ENCODE results near the gene MYH14. TPM values are rescaled to one million over a fixed set of nuclear protein-coding genes. Genes with fewer than 3 reads are reported as not detected.

MYH14 gene
- total and polyA plus RNA-seq, 9 of the 15 experiments (the other 6 are each of a cell fraction or from before 2014, with no cell fraction given) = 0.04 to 0.86 (median 0.19) TPM; not detected in 2

DNA sequence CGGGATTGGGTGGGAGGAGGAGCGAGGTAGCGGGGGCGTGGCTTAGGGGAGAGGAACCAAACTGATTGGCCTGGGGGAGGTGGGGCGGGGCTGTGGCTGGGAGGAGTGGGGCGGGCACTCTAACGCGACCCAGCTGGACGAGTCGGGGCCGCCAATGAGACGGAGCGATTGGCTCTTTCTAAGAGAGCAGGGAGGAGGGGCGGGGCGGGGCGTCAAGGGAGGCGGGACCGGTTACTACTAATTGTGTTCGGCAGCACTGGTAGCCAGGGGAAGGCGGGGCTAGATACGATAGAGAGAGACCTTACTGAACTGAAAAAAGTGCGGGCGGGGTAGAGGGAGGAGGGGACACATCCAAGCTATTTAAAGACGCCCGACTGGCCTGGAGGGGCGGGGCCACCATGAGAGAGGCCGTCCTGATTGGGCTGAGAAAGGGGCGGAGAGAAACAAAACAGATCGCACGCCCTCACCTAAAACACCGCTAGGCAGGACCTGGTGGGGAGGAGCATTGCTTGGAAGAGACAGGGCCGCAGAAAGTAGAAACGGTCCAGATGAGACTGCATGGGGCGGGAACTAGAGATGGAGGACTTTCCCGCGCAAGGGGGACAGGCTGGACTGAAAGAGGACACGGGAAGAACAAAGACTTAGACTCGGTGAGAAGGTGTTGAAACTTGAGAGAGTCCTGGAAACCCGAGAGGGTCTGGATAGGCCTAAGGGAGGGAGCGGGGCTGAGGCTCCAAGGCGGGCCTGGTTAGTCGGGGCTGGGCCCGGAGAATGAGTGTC is 125.9 kb downstream of the MYH14 start, which contains the start of gene KCNC3 (continued):
- TF ChIP-seq, protein P1, sequence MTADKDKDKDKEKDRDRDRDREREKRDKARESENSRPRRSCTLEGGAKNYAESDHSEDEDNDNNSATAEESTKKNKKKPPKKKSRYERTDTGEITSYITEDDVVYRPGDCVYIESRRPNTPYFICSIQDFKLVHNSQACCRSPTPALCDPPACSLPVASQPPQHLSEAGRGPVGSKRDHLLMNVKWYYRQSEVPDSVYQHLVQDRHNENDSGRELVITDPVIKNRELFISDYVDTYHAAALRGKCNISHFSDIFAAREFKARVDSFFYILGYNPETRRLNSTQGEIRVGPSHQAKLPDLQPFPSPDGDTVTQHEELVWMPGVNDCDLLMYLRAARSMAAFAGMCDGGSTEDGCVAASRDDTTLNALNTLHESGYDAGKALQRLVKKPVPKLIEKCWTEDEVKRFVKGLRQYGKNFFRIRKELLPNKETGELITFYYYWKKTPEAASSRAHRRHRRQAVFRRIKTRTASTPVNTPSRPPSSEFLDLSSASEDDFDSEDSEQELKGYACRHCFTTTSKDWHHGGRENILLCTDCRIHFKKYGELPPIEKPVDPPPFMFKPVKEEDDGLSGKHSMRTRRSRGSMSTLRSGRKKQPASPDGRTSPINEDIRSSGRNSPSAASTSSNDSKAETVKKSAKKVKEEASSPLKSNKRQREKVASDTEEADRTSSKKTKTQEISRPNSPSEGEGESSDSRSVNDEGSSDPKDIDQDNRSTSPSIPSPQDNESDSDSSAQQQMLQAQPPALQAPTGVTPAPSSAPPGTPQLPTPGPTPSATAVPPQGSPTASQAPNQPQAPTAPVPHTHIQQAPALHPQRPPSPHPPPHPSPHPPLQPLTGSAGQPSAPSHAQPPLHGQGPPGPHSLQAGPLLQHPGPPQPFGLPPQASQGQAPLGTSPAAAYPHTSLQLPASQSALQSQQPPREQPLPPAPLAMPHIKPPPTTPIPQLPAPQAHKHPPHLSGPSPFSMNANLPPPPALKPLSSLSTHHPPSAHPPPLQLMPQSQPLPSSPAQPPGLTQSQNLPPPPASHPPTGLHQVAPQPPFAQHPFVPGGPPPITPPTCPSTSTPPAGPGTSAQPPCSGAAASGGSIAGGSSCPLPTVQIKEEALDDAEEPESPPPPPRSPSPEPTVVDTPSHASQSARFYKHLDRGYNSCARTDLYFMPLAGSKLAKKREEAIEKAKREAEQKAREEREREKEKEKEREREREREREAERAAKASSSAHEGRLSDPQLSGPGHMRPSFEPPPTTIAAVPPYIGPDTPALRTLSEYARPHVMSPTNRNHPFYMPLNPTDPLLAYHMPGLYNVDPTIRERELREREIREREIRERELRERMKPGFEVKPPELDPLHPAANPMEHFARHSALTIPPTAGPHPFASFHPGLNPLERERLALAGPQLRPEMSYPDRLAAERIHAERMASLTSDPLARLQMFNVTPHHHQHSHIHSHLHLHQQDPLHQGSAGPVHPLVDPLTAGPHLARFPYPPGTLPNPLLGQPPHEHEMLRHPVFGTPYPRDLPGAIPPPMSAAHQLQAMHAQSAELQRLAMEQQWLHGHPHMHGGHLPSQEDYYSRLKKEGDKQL (CRISPR knock-in tag; IDR thresholded peaks at IDR 0.05; ENCODE audit: borderline replicate concordance) = no peak
- TF ChIP-seq, protein P2, sequence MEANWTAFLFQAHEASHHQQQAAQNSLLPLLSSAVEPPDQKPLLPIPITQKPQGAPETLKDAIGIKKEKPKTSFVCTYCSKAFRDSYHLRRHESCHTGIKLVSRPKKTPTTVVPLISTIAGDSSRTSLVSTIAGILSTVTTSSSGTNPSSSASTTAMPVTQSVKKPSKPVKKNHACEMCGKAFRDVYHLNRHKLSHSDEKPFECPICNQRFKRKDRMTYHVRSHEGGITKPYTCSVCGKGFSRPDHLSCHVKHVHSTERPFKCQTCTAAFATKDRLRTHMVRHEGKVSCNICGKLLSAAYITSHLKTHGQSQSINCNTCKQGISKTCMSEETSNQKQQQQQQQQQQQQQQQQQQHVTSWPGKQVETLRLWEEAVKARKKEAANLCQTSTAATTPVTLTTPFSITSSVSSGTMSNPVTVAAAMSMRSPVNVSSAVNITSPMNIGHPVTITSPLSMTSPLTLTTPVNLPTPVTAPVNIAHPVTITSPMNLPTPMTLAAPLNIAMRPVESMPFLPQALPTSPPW (CRISPR knock-in tag; IDR thresholded peaks at IDR 0.05) = peak; percentile 94
- TF ChIP-seq ZNF212 (CRISPR knock-in tag; IDR thresholded peaks at IDR 0.05) (0 out of 2 replicates have a peak, but pooled peaks have one; percentile 48), SUPT5H (IDR thresholded peaks at IDR 0.05) (peak; percentile 85), CHD4 (IDR thresholded peaks at IDR 0.05; ENCODE audit: insufficient read depth, insufficient replicate concordance, low read depth, low read length, poor library complexity, severe bottlenecking) (peak; percentile 29), CBX1 (IDR thresholded peaks at IDR 0.05; ENCODE audit: low read depth) (peak; percentile 91; the same call in 1 of the 2 replicates), ZBTB12 (CRISPR knock-in tag; IDR thresholded peaks at IDR 0.05) (no peak), SAFB (IDR thresholded peaks at IDR 0.05; ENCODE audit: borderline replicate concordance, low read depth, low read length) (no peak), RCOR1 (IDR thresholded peaks at IDR 0.05; ENCODE audit: borderline replicate concordance in 1 of 2, low read depth in 2 of 2, low read length in 2 of 2) (no peak; a peak in 1 of 4 replicates), MCM3 (IDR thresholded peaks at IDR 0.05) (no peak), NR4A1 (CRISPR knock-in tag; IDR thresholded peaks at IDR 0.05) (0 out of 2 replicates have a peak, but pooled peaks have one; percentile 18), NR4A1 (tag; IDR thresholded peaks at IDR 0.05) (no peak), MTA1 (IDR thresholded peaks at IDR 0.05; ENCODE audit: borderline replicate concordance) (peak; percentile 36; the same call in 1 of the 2 replicates), MAX (CRISPR knock-in tag; IDR thresholded peaks at IDR 0.05) (peak; percentile 69), SLC30A9 (CRISPR knock-in tag; IDR thresholded peaks at IDR 0.05) (no peak), FOXP1 (CRISPR knock-in tag; IDR thresholded peaks at IDR 0.05) (peak; percentile 67), MBD2 (IDR thresholded peaks at IDR 0.05; ENCODE audit: borderline replicate concordance, low read depth) (peak; percentile 29; the same call in 1 of the 2 replicates)
- TF ChIP-seq, protein P3, sequence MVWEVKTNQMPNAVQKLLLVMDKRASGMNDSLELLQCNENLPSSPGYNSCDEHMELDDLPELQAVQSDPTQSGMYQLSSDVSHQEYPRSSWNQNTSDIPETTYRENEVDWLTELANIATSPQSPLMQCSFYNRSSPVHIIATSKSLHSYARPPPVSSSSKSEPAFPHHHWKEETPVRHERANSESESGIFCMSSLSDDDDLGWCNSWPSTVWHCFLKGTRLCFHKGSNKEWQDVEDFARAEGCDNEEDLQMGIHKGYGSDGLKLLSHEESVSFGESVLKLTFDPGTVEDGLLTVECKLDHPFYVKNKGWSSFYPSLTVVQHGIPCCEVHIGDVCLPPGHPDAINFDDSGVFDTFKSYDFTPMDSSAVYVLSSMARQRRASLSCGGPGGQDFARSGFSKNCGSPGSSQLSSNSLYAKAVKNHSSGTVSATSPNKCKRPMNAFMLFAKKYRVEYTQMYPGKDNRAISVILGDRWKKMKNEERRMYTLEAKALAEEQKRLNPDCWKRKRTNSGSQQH (CRISPR knock-in tag; IDR thresholded peaks at IDR 0.05) = peak; percentile 89; the same call in 1 of the 2 replicates

Data from K562 (cell line).